Panc1 (cell line): ENCODE measurements around the gene SUCLG2.

Experiments used
- POLR2AphosphoS5 ChIP-seq: IDR thresholded peaks from 2 replicates; pipeline ENCODE4 v1.6.1; 2012; ENCODE audit warnings: mild to moderate bottlenecking, low read depth, low read length, moderate library complexity
- SIN3A ChIP-seq: IDR thresholded peaks from 2 replicates; pipeline ENCODE4 v1.6.1; 2012; ENCODE audit warnings: low read depth, mild to moderate bottlenecking, low read length, moderate library complexity, borderline replicate concordance; ENCODE audit not compliant: insufficient read depth
- TCF7L2 ChIP-seq: IDR thresholded peaks from 2 replicates; pipeline ENCODE4 v1.6.1; 2011; ENCODE audit warnings: mild to moderate bottlenecking, low read depth, low read length, inconsistent platforms
- TF ChIP-seq, protein P1 (sequence below): fragments of 450-650 bp; IDR thresholded peaks from 2 replicates; pipeline ENCODE4 v1.5.1; 2017; ENCODE audit warnings: mild to moderate bottlenecking
- TF ChIP-seq, protein P2 (sequence below), 2 experiments: IDR thresholded peaks; 2 replicates each; pipeline ENCODE4 v1.6.1; 2011 to 2012; ENCODE audit warnings: low read depth in 2 of 2, control low read depth in 1 of 2, low read length in 1 of 2, mild to moderate bottlenecking in 1 of 2, moderate library complexity in 1 of 2; ENCODE audit not compliant: insufficient read depth in 1 of 2

DNA sequence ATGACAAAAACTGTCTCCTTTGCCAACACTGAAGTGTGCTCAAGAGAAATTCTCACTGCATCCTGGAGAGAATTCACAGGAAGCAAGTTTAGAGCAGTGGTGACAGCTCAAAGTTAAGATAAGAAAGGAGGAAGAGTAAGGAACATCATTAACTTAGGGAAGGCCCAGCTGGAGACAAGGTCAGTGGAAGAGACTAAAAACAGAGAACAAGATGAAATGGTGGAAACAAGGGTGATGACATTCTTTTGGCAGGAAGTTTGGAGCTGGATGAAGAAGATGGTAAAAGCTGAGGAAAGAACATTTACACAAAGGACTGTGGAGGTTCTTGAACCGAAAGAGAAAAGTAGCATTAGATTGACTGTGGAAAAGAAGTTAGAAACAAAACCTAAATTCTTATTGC lies 6.7 kb upstream of the SUCLG2 start:
- TF ChIP-seq TCF7L2 = no peak
- TF ChIP-seq, protein P1, sequence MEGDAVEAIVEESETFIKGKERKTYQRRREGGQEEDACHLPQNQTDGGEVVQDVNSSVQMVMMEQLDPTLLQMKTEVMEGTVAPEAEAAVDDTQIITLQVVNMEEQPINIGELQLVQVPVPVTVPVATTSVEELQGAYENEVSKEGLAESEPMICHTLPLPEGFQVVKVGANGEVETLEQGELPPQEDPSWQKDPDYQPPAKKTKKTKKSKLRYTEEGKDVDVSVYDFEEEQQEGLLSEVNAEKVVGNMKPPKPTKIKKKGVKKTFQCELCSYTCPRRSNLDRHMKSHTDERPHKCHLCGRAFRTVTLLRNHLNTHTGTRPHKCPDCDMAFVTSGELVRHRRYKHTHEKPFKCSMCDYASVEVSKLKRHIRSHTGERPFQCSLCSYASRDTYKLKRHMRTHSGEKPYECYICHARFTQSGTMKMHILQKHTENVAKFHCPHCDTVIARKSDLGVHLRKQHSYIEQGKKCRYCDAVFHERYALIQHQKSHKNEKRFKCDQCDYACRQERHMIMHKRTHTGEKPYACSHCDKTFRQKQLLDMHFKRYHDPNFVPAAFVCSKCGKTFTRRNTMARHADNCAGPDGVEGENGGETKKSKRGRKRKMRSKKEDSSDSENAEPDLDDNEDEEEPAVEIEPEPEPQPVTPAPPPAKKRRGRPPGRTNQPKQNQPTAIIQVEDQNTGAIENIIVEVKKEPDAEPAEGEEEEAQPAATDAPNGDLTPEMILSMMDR = no peak
- no peak for TF ChIP-seq POLR2AphosphoS5
- TF ChIP-seq, protein P2, sequence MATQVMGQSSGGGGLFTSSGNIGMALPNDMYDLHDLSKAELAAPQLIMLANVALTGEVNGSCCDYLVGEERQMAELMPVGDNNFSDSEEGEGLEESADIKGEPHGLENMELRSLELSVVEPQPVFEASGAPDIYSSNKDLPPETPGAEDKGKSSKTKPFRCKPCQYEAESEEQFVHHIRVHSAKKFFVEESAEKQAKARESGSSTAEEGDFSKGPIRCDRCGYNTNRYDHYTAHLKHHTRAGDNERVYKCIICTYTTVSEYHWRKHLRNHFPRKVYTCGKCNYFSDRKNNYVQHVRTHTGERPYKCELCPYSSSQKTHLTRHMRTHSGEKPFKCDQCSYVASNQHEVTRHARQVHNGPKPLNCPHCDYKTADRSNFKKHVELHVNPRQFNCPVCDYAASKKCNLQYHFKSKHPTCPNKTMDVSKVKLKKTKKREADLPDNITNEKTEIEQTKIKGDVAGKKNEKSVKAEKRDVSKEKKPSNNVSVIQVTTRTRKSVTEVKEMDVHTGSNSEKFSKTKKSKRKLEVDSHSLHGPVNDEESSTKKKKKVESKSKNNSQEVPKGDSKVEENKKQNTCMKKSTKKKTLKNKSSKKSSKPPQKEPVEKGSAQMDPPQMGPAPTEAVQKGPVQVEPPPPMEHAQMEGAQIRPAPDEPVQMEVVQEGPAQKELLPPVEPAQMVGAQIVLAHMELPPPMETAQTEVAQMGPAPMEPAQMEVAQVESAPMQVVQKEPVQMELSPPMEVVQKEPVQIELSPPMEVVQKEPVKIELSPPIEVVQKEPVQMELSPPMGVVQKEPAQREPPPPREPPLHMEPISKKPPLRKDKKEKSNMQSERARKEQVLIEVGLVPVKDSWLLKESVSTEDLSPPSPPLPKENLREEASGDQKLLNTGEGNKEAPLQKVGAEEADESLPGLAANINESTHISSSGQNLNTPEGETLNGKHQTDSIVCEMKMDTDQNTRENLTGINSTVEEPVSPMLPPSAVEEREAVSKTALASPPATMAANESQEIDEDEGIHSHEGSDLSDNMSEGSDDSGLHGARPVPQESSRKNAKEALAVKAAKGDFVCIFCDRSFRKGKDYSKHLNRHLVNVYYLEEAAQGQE (IDR thresholded peaks at IDR 0.05; ENCODE audit: insufficient read depth in 1 of 2, low read depth in 2 of 2, low read length in 1 of 2) = no peak
- TF ChIP-seq SIN3A = no peak
